HG03520 (cell line): ENCODE data around the gene MUC13.

Experiments
- ATAC-seq: cut with Tn5 transposase; IDR thresholded peaks from one replicate; pipeline ENCODE4 v1.9.1; 2021; ENCODE audit warnings: mild to moderate bottlenecking, moderate library complexity; ENCODE audit not compliant: unreplicated experiment

MUC13 gene

DNA sequence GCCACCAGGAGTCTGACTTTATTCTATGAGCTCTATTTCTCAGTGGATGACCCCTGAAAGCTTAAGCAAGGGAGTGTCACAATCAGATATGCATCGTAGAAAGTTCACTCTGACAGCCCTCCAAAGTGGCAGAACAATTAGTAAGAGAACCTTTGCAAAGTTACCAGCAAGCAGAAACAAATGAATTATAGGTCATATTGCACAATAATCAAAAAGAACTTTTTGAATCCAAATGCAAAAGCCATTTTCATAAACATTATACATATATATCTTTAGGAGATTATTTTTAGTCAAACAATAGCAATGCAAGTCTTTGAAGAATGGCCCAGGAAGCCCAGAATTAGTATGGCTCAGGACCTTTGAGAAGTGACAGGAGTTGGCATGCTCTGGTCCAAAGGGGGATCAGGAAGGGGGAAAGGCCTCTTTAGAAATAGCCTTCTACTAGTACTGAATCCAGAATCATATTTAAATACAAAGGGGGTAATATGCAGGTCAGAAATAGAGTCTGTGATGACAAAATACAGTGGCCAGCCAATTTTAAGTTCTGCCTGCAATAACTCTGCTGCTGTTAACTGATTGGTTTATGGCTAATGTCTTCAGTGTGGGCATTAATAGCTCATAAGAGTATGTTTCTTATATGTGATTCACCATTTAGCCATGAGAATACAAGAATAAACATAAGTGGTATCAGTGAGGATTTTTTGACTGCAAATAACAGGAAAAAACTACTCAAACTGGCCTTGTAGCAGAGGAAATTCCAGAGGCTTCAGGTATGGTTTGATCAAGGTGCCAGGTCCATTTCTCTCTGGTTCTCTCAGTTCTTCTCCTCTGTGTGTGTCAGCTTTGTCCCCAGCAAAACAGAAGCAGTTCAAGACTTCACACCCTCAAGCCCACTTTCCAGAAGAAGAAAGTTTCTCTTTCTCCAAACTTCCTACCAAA, 30.4 kb downstream of the MUC13 start:
- ATAC-seq = no peak

DNA sequence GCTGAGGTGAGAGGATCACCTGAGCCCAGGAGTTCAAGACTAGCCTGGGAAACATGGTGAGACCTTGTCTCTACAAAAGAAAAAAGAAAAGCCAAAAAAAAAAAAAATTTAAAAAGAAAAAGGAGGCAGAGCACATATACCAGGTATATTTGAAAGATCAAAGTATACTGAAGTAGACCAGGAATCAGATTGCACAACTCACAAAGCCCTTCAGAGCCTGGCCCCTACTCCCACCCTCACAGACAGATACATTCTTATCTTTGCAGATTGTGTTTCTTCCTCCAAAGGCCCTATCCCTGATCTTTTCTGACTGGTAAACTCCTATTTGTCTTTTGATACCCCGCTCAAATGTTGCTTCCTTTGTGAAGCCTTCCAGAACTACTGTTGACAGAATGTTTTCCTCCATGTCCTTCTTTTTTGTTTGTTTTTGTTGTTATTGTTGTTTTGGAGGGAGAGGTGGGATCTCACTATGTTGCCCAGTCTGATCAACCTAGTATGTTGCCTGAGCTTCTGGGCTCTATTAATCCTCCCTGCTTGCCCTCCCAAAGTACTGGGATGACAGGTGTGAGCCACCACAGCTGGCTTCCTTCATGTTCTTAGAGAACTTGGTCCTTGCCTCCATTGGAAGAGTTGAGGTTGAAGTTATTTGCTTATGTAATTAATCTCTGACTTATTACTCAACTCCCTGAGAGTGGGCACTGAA, 37.6 kb downstream of the MUC13 start:
- no peak for ATAC-seq

- ATAC-seq = no peak
These were observed 38.8 kb downstream of the MUC13 start for GRCh38 chr3:124895756-124896155.

DNA sequence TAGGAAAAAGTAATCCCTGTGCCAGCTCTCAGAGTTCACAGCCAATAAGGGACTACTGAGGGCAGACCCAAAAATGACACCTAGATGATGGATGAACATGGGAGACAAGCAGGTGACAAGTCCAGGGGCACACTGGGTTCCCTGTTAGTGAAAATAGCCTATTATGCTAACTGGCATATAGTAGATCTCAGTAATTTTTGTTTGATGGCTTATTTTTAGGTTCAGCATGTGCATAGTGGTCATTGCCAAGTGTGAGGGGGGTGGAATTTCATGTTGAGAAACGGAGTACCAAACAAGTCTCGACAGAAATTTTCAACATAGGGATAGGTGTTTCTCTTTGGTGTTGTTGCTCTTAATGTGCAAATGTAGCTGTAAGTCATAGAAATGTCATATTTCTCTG, 41.0 kb downstream of the MUC13 start:
- no peak for ATAC-seq

- no peak for ATAC-seq
These were observed 43.9 kb downstream of the MUC13 start for GRCh38 chr3:124890573-124891190.

DNA sequence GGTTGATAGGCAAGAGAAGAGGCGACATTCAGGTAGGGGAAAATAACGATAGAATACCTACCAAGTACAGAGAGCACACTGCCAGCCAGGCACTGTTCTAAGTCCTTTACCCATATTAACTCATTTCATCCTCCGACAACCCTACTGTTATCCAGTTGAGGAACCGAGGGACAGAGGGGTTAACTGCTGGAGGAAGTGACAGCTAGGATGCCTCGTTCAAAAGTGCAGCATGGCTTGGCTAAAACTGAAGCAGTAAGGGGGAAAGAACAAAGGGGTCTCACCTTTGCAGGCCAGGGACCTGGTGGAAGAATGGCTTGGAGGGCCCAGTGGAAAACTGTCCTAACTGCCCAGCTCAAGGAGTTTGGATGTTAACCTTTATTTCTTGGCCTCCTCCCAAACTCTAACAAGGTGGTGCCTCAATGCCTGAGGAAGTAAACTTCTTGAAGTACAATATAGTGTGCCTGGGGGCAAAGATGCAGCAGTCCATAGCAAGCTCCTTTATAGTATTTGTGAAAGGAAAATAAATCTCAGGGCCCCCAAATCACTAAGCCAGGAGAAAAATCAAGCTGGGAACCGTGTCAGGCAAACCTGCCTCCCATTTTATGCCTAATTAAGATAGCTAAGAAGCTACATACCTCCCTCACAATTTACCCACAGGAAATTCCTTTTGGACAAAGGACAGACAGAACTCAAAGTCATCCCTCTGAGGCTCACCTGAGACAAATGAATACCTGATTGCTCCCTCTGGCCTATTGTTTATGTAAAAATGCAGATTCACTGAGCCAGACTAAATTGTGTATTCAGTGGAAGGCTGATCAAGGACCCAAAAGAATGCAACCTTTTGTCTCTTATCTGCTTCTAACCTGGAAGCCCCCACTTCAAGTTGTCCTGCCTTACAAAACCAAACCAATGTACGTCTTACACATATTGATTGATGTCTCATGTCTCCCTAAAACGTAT, 45.8 kb downstream of the MUC13 start:
- ATAC-seq = no peak

DNA sequence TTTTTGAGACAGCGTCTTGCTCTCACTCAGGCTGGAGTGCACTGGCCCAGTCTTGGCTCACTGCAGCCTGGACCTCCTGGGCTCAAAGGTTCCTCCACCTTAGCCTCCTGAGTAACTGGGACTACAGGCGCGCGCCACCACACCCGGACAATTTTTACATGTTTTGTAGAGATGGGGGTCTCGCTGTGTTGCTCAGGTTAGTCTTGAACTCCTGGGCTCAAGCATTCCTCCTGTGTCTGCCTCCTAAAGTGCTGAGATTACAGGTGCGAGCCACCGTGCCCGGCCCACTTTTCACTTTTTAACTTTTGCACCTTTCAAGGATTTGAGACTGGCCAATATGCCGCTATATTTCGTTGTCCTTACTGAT, 46.6 kb downstream of the MUC13 start:
- no peak for ATAC-seq

DNA sequence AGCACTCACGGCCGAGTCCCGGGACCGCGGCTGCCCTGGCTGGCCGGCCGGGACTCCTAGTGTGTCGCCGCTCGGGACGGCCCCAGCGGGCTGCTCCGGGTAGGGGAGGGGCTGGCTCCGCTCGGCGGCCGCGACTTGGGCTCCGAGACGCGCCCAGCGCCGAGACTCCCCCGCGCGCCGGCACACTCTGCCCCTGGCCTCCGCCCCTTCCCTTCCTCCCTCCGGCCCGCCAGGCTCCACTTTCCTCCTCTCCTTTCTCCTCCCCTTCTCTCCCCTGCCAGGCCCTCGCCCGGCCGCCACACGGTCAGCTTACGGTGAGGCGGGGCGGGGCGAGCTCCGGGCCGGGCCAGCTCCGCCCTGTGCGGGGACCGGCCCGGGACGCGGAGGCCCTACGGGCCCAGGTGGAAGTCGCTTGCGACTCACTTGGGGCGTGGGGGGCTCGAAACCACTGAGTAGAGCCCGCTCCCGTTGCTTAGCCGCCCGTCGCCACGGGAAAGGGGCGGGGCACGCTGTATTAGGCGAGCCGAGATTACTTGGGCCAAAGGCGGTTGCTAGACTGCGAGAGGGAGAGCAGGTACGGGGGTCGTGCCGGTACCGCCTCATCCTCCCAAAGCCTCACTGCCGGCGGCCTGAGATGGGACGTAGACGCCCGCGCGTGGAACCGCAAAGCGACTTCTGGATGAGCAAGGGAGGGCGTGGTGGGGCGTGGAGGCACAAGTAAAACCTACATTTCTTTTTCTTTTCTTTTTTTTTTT, 47.2 kb downstream of the MUC13 start, which contains the start of gene ITGB5:
ITGB5 (minus strand) TSS at position 189 of the 755 bp plus-strand sequence. CDS start 365 bp downstream, outside the sequence.
- ATAC-seq = peak; percentile 44

DNA sequence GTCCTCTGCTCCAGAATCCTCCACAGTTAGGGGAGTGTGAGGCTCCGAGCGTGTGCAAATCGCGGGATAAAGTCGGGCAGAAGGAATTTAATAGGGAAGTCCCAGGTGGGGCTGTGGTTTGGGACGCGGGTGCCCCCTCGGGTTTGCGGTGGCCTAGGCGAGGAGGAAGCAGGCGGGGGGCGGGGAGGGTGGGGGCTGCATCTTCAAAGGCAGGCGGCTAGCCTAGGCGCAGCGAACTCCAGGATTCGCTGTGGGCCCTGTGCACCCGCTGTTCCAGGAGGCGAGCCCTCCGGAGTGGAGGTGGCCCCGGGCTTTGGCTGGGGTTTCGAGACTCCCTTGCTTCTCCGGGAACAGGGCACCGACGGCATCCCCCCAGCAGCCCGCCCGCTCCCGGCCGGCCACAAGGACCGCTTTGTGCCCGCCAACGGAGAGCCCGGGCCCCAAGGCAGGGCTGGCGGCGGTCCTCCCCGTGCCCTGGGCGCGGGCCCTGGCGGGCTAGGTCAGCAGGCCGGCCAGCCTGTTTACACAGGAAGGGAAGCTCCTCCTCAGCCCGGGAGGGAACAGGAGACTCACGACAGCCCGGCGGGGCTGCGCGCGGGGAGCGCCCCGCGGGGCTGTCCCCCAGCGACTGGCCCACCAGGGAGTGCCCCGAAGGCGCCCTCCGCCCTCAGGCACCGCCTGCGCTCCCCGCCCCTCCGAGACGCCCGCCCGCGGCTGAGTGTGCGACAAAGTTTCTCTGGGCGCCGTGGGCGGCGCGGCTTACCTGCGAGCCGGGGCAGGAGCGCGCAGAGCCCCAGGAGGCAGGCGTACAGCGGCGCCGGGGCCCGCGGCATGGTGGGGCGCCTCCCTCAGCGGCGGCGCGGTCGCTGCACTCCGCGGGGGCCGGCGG, 48.1 kb downstream of the MUC13 start:
- peak; percentile 52 for ATAC-seq

- ATAC-seq = no peak
These were observed 48.9 kb downstream of the MUC13 start for GRCh38 chr3:124885466-124886167.

DNA sequence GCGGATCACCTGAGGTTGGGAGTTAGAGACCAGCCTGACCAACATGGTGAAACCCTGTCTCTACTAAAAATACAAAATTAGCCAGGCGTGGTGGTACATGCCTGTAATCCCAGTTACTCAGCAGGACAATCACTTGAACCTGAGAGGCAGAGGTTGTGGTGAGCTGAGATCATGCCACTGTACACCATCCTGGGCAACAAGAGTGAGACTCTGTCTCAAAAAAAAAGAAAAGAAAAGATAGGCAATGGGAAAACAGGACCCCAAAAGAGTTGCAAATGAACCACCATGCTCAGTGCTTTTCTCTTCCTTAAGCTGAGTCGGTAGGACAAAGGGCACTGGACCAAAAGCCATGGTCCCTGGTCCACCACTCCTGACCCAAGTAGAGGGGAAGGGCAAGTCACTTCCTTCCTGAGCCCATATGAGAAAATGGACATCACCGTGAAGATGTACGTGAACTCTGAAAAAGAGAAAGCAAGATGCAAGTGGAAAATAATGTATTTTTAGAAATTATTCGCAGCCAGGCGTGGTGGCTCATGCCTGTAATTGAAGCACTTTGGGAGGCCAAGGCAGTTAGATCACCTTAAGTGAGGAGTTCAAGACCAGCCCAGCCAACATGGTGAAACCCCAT, 50.0 kb downstream of the MUC13 start:
- no peak for ATAC-seq

DNA sequence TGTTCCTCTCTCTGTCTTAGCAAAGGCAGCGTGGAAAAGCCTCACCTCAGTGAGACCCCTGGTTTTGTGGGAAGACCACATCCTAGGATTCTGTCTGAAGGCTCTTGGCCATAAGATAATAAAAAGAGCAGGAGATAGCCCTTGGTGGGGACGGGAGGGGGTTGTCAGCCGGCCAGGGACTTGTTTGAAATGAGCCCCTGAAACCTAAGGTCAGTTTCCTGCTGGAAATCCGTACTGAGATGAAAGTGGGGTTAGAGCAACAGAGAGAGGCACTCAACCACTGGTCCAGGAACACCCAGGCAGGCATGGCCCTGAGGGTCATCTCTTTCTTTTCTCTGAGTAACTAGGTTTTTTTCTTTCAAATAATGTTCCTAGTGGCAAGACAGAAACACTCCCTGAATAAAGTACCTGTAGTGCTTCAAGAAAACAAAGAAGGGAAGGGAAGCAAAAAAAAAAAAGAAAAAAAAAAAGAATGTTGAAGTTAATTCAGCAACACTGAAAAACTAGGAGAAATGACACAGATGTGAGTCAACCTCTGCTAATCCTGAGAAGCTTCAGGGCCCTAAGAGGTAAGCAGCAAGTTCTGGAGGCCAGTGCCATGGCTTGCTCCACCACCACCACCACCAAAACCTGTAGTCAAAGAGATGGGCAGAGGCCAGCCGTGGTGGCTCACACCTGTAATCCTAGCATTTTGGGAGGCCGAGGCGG, 50.6 kb downstream of the MUC13 start:
- ATAC-seq = no peak

DNA sequence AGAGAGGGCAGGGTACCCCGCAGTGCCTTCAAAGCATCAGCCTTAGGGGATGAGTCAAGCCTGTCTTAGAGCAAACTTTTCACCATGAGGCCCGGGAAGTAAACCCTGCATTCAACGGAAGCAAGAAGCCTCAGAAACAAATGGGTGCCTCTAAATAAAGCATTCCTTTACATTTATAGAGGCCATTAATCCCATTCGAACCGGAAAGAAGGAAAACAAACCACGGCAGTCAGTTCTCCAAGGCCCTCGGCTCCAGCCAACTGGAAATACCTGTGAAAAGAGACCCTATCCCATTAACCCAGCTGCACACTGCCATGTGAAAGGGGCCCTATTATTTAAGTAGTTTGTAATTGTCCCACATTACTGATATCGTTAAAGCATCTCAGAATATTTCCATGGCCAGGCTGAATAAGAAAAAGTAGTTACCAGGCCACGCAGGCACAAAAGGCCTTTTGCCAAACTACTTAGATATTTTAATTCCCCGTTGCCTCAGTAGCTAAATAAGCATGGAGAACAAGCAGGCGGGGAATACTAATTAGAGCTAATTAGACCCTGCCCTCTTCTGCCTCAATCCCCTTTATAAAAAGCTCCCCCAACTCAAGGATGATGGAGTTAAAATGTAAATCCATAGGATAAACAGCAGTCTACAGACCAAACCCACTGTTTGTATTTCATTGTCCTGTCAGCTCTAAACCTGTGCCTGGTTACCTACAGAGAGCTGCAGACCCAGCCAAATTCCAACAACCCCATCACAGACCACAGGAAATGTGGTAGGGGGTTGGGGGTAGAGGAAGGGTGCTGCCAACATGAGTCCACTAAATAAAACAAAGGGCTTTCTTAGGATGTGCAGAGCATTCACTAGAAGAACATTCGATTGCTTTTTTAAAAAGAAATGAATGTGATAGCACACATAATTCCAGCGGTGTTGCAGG, 51.5 kb downstream of the MUC13 start:
- ATAC-seq = no peak

- no peak for ATAC-seq
These were observed 52.4 kb downstream of the MUC13 start for GRCh38 chr3:124881976-124882697.

- ATAC-seq = no peak
These were observed 55.2 kb downstream of the MUC13 start for GRCh38 chr3:124879337-124879680.
